SK-N-SH (cell line): ENCODE data around the gene CYB561D1. TPM values are rescaled to one million over a fixed set of nuclear protein-coding genes. Genes with fewer than 3 reads are reported as not detected.

Experiments used
- CTCF ChIA-PET: fragments of 300-600, 350-600 bp; formaldehyde crosslinking; extraction: SDS; loops from one replicate; lab custom pipeline; 2021; lab: Yijun Ruan, JAX
- POLR2A ChIA-PET: fragments of 350-600 bp; sonication (Branson Sonifier 250); formaldehyde crosslinking; extraction: SDS; loops from one replicate; lab custom pipeline; 2020; ENCODE audit warnings: antibody characterized with exemption, inconsistent platforms; lab: Yijun Ruan, JAX
- DNase-seq: peaks from one replicate; pipeline ENCODE4 v3.0.0; 2012
- H2AFZ ChIP-seq: fragments of 200-600 bp; sonication (generic); 2 replicates; pipeline ENCODE4 v1.8.1; 2016; ENCODE audit warnings: antibody characterized with exemption, mild to moderate bottlenecking, low read depth
- H3F3A ChIP-seq: fragments of 200-600 bp; sonication (generic); replicated peaks from 2 replicates; pipeline ENCODE3; 2016; ENCODE audit warnings: antibody characterized with exemption, mild to moderate bottlenecking; ENCODE audit not compliant: insufficient read depth
- H3K27ac ChIP-seq, 2 experiments: fragments of 200-500 bp in 1 of 2; fragments of 200-600 bp in 1 of 2; sonication (Bioruptor generic) in 1 of 2; sonication (generic), shearing (Covaris generic) in 1 of 2; 2 replicates each; pipeline versions ENCODE4 v1.5.1 to v1.6.1; 2014 to 2016; ENCODE audit warnings: low read depth in 2 of 2, inconsistent platforms in 1 of 2, low read length in 1 of 2, mild to moderate bottlenecking in 1 of 2, mixed read lengths in 1 of 2
- H3K27me3 ChIP-seq: fragments of 200-600 bp; sonication (generic), shearing (Covaris generic); 2 replicates; pipeline ENCODE4 v1.6.1; 2016; ENCODE audit warnings: mixed run types; ENCODE audit not compliant: insufficient read depth
- H3K36me3 ChIP-seq, 2 experiments: fragments of 200-500 bp in 1 of 2; fragments of 200-600 bp in 1 of 2; sonication (Bioruptor generic) in 1 of 2; sonication (generic) in 1 of 2; replicated peaks in 1 of 2; 2 replicates each; pipeline versions ENCODE3 to v1.5.1; 2014 to 2016; ENCODE audit warnings: low read length in 1 of 2, mild to moderate bottlenecking in 1 of 2; ENCODE audit not compliant: insufficient read depth in 2 of 2, control insufficient read depth in 1 of 2
- H3K4me1 ChIP-seq, 2 experiments: fragments of 200-500 bp in 1 of 2; fragments of 200-600 bp in 1 of 2; sonication (Bioruptor generic) in 1 of 2; sonication (generic), shearing (Covaris generic) in 1 of 2; 2 replicates each; pipeline versions ENCODE4 v1.5.1 to v1.6.1; 2014 to 2016; ENCODE audit warnings: low read depth in 1 of 2, low read length in 1 of 2, mixed run types in 1 of 2; ENCODE audit not compliant: insufficient read depth in 2 of 2, control insufficient read depth in 1 of 2
- H3K4me2 ChIP-seq: fragments of 200-600 bp; sonication (generic), shearing (Covaris generic); 2 replicates; pipeline ENCODE4 v1.6.1; 2017; ENCODE audit warnings: mixed run types
- H3K4me3 ChIP-seq, 2 experiments: fragments of 200-500 bp in 1 of 2; fragments of 200-600 bp in 1 of 2; sonication (Bioruptor generic) in 1 of 2; sonication (generic), shearing (Covaris generic) in 1 of 2; 2 replicates each; pipeline versions ENCODE4 v1.5.1 to v1.8.1; 2014 to 2016; ENCODE audit warnings: low read depth in 2 of 2, inconsistent platforms in 1 of 2, low read length in 1 of 2, mild to moderate bottlenecking in 1 of 2, mixed read lengths in 1 of 2, moderate library complexity in 1 of 2
- H3K79me2 ChIP-seq: fragments of 200-600 bp; sonication (generic); 2 replicates; pipeline ENCODE4 v1.8.1; 2017; ENCODE audit warnings: mild to moderate bottlenecking; ENCODE audit not compliant: insufficient read depth
- H3K9ac ChIP-seq: fragments of 200-600 bp; sonication (generic); 2 replicates; pipeline ENCODE4 v1.6.1; 2017; ENCODE audit warnings: mixed run types
- H3K9me2 ChIP-seq: fragments of 200-600 bp; sonication (generic); 2 replicates; pipeline ENCODE4 v1.6.1; 2017; ENCODE audit warnings: mixed run types
- H3K9me3 ChIP-seq: fragments of 200-600 bp; sonication (generic); 2 replicates; pipeline ENCODE4 v1.6.1; 2017; ENCODE audit warnings: mixed run types, mild to moderate bottlenecking, moderate library complexity
- H4K20me1 ChIP-seq: fragments of 200-600 bp; sonication (generic); 2 replicates; pipeline ENCODE4 v1.6.1; 2017; ENCODE audit warnings: mild to moderate bottlenecking, mixed run types; ENCODE audit not compliant: insufficient read depth
- CHD2 ChIP-seq: fragments of 150-350 bp; IDR thresholded peaks from 2 replicates; pipeline ENCODE4 v1.6.1; 2018; ENCODE audit warnings: low read length; ENCODE audit not compliant: partially characterized antibody
- ELF1 ChIP-seq: IDR thresholded peaks from 2 replicates; pipeline ENCODE4 v1.4.0; 2012
- EP300 ChIP-seq, 2 experiments: IDR thresholded peaks; 2 replicates each; pipeline versions ENCODE4 v1.4.0 to v1.6.1; 2012; ENCODE audit warnings: borderline replicate concordance in 1 of 2, low read depth in 1 of 2, low read length in 1 of 2
- EZH2phosphoT487 ChIP-seq: fragments of 200-600 bp; sonication (generic); IDR thresholded peaks from 2 replicates; pipeline ENCODE4 v1.6.1; 2017; ENCODE audit warnings: low read depth, mixed run types, mild to moderate bottlenecking, antibody characterized with exemption, moderate library complexity, borderline replicate concordance
- FOXM1 ChIP-seq: IDR thresholded peaks from 2 replicates; pipeline ENCODE4 v1.4.0; 2012; ENCODE audit warnings: low read depth, mild to moderate bottlenecking
- GATA2 ChIP-seq: sonication (generic); formaldehyde crosslinking; IDR thresholded peaks from 2 replicates; pipeline ENCODE4 v1.5.0; 2020; ENCODE audit warnings: mild to moderate bottlenecking, missing genetic modification reagents
- JUND ChIP-seq: IDR thresholded peaks from 2 replicates; pipeline ENCODE4 v1.4.0; 2012
- NRF1 ChIP-seq: IDR thresholded peaks from 2 replicates; pipeline ENCODE4 v1.6.1; 2012; ENCODE audit warnings: low read depth, mild to moderate bottlenecking, low read length
- POLR2AphosphoS5 ChIP-seq: IDR thresholded peaks from 2 replicates; pipeline ENCODE4 v1.6.1; 2012; ENCODE audit warnings: low read depth, low read length
- RAD21 ChIP-seq: IDR thresholded peaks from 2 replicates; pipeline ENCODE4 v1.6.1; 2012; ENCODE audit warnings: mild to moderate bottlenecking, low read length
- RCOR1 ChIP-seq: fragments of 150-350 bp; IDR thresholded peaks from 2 replicates; pipeline ENCODE4 v1.6.1; 2017; ENCODE audit warnings: antibody characterized with exemption, low read length
- REST ChIP-seq: IDR thresholded peaks from 2 replicates; pipeline ENCODE4 v1.6.1; 2012; ENCODE audit warnings: mild to moderate bottlenecking, low read depth, low read length, moderate library complexity
- SIN3A ChIP-seq: IDR thresholded peaks from 2 replicates; pipeline ENCODE4 v1.6.1; 2012; ENCODE audit warnings: low read depth, mild to moderate bottlenecking, low read length, moderate library complexity, borderline replicate concordance
- SMC3 ChIP-seq: IDR thresholded peaks from 2 replicates; pipeline ENCODE4 v1.6.1; 2012; ENCODE audit warnings: low read depth, low read length, improper control_type of control experiment
- TAF1 ChIP-seq: IDR thresholded peaks from 2 replicates; pipeline ENCODE4 v1.6.1; 2012; ENCODE audit warnings: low read depth, mild to moderate bottlenecking, low read length, moderate library complexity, borderline replicate concordance
- TEAD4 ChIP-seq: IDR thresholded peaks from 2 replicates; pipeline ENCODE4 v1.4.0; 2012; ENCODE audit warnings: mild to moderate bottlenecking, borderline replicate concordance; ENCODE audit not compliant: insufficient read depth
- ZBTB33 ChIP-seq: IDR thresholded peaks from 2 replicates; pipeline ENCODE4 v1.4.0; 2012; ENCODE audit warnings: low read depth, borderline replicate concordance
- WGBS: methylation state at CpG from one replicate; pipeline ENCODE4 v1.1.6; 2017; ENCODE audit warnings: low lambda C conversion rate; 5-methylcytosine and 5-hydroxymethylcytosine counted together
- polyA plus RNA-seq, 3 experiments: library from polyadenylated mRNA; depleted of rRNA; stranded (reverse); fragments of >200 nt; gene quantifications; 2 replicates each; pipeline ENCODE4 v1.2.3, GENCODE V29; 2012
- TF ChIP-seq, protein P1 (sequence below): fragments of 150-350 bp; IDR thresholded peaks from 2 replicates; pipeline ENCODE4 v1.6.1; 2016; ENCODE audit warnings: mild to moderate bottlenecking, low read depth, low read length
- TF ChIP-seq, protein P2 (sequence below): fragments of 200-600 bp; sonication (generic); IDR thresholded peaks from 2 replicates; pipeline ENCODE4 v1.6.1; 2017; ENCODE audit warnings: antibody characterized with exemption, mild to moderate bottlenecking, moderate library complexity

CYB561D1 gene
- polyA plus RNA-seq, 1 of the 3 experiments (the other 2 are of a cell fraction), result 5.4 TPM

DNA sequence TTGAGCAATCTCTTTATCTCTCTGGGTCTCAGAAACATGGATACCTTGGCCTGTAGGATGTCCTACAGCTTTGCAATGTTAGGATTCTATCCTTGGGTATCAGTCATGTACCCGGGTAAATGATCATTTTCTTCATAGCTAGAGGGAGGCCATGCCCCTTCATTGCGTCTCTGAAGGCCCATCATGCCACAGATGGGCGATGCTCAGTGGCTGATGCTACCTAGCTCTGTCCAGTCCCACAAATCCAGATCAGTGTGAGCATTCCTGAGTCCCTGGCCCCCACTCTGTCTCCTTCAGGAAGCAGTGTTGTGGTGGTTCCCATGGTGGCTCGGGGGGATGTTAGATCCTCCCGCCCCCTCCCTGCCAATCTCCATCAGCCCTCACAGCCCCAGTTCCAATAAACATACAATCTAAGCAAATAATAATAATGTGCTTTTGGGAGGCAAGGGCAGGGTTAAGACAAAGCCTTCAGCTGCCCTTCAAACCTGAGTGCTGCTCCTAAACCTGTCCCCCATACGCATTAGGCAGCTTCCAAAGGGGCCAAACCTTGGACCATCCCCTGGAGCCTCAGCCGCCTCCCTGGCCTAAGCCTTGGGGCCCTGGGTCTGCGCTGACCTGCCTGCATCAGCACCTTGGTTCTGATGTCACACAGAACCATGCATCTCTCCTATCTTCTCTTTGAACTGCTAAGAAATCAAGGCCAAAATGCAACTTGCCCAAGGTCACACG lies 45.1 kb downstream of the CYB561D1 start:
- no peak overlapping the region for H3K4me3 ChIP-seq
- CTCF ChIA-PET, result interaction anchor here (1.4 to 26.3 kb wide), 6 partner anchors 7 to 238 kb away, joined by 4 to 1710 read pairs (median 8); partner anchors contain the start of genes AMIGO1, ATXN7L2 and CYB561D1
- 78% methylated on average over 9 of the region's 9 CpGs for WGBS
- H3K79me2 ChIP-seq, result no peaks in the 10 kb centered on the region
- H4K20me1 ChIP-seq, result no peaks in the 10 kb centered on the region
- TF ChIP-seq ZBTB33 (no peak), EZH2phosphoT487 (no peak), FOXM1 (no peak), RCOR1 (no peak), NRF1 (no peak), RAD21 (no peak), TEAD4 (no peak), ELF1 (no peak), REST (no peak), EP300 (IDR thresholded peaks at IDR 0.05; ENCODE audit: borderline replicate concordance in 1 of 2, low read depth in 1 of 2, low read length in 1 of 2) (no peak), CHD2 (no peak), SMC3 (no peak), POLR2AphosphoS5 (no peak), SIN3A (no peak), JUND (no peak), TAF1 (no peak), GATA2 (CRISPR knock-in tag) (no peak)
- TF ChIP-seq, protein P1, sequence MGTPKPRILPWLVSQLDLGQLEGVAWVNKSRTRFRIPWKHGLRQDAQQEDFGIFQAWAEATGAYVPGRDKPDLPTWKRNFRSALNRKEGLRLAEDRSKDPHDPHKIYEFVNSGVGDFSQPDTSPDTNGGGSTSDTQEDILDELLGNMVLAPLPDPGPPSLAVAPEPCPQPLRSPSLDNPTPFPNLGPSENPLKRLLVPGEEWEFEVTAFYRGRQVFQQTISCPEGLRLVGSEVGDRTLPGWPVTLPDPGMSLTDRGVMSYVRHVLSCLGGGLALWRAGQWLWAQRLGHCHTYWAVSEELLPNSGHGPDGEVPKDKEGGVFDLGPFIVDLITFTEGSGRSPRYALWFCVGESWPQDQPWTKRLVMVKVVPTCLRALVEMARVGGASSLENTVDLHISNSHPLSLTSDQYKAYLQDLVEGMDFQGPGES, result no peak
- TF ChIP-seq, protein P2, sequence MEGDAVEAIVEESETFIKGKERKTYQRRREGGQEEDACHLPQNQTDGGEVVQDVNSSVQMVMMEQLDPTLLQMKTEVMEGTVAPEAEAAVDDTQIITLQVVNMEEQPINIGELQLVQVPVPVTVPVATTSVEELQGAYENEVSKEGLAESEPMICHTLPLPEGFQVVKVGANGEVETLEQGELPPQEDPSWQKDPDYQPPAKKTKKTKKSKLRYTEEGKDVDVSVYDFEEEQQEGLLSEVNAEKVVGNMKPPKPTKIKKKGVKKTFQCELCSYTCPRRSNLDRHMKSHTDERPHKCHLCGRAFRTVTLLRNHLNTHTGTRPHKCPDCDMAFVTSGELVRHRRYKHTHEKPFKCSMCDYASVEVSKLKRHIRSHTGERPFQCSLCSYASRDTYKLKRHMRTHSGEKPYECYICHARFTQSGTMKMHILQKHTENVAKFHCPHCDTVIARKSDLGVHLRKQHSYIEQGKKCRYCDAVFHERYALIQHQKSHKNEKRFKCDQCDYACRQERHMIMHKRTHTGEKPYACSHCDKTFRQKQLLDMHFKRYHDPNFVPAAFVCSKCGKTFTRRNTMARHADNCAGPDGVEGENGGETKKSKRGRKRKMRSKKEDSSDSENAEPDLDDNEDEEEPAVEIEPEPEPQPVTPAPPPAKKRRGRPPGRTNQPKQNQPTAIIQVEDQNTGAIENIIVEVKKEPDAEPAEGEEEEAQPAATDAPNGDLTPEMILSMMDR, result no peak
- TF ChIP-seq, all 33 proteins: peak for 0
- Histone ChIP-seq H3K36me3 (no peaks in the 10 kb centered on the region), H2AFZ (no peak overlapping the region), H3K27me3 (no peaks in the 10 kb centered on the region), H3F3A (no peaks in the 10 kb centered on the region), H3K27ac (no peak overlapping the region), H3K4me2 (no peak overlapping the region), H3K4me1 (peaks cover 0 to 25% of the 10 kb centered on the region in 2 experiments; a peak in 1 of 4 replicates), H3K9ac (no peak overlapping the region), H3K9me3 (no peaks in the 10 kb centered on the region), H3K9me2 (no peaks in the 10 kb centered on the region)
- POLR2A ChIA-PET, result no interaction called here
- no peak for DNase-seq
